ENCODE measurements around the gene FKRP. TPM values are rescaled to one million over a fixed set of nuclear protein-coding genes. Genes with fewer than 3 reads are reported as not detected.

The FKRP gene
- total RNA-seq, 1 experiment from 2014 or later = 19.4 TPM

DNA sequence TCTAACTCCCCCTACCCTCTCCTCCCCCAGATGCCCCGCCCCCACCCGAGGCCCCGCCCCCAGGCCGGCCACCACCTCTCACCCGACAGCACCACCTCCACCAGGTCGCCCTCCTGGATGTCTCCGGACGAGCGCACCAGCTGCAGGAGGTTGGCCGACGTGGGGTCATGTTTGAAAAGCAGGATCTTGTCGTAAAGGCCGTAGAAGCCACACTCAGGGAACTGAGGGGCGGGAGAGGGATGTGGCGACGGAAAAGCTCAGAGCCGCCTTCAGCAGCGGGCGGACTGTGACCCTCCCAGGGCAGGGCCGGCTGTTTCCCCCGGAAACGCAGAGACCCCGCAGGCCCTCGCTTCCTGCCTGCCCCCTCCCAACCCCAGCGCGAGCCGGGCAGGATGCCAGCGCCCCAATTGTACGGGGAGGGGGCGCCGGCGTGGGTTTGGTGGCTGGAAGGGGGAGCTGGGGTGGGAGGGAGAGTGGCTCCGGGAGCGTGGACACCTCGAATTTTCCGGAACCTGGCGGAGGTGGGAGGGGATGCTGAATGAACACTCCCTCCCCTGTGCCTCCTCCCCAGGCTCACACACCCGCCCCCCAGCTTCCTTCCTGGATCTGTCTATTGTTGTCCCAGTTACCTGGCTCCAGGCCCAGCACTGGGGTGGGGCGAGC lies 31.9 kb upstream of the FKRP start:
- Histone ChIP-seq H3K9ac (ENCODE audit: low read length) (peak overlapping the region; percentile 84), H3K36me3 (ENCODE audit: control insufficient read depth in 1 of 2, insufficient read depth in 2 of 2, low read length in 2 of 2) (peaks cover 5 to 14% of the 10 kb centered on the region in 2 experiments; a peak in 2 of 4 replicates), H3K79me2 (ENCODE audit: insufficient read depth, low read length) (peaks cover 31% of the 10 kb centered on the region), H4K20me1 (ENCODE audit: insufficient read depth) (no peaks in the 10 kb centered on the region), H3K4me3 (replicated peaks in 1 of 2; ENCODE audit: low read depth in 1 of 2, low read length in 2 of 2) (peak overlapping the region; percentile 82 to 90), H3K4me2 (ENCODE audit: low read length) (peak overlapping the region; percentile 92), H2AFZ (ENCODE audit: low read depth, low read length, poor library complexity, severe bottlenecking) (no peak overlapping the region), H3K27me3 (ENCODE audit: insufficient read depth, low read length) (no peaks in the 10 kb centered on the region), H3K4me1 (ENCODE audit: control insufficient read depth in 1 of 2, insufficient read depth in 2 of 2, low read length in 2 of 2) (peaks cover 10 to 36% of the 10 kb centered on the region in 2 experiments; a peak in 3 of 4 replicates), H3K9me2 (ENCODE audit: insufficient read depth) (no peaks in the 10 kb centered on the region), H3K9me3 (ENCODE audit: control insufficient read depth in 1 of 2, insufficient read depth in 1 of 2, low read depth in 1 of 2, low read length in 2 of 2) (no peaks in the 10 kb centered on the region), H3K27ac (ENCODE audit: low read depth, low read length) (peak overlapping the region; percentile 90)
- ChIA-PET RAD21 (ENCODE audit: low non-redundant PET in 1 of 2, low total read pairs in 2 of 2, uncharacterized antibody in 2 of 2, unreplicated experiment in 2 of 2) (no interaction called here), POLR2A (interaction anchor here (0.5 to 1.8 kb wide), 6 partner anchors 12 to 113 kb away, joined by 3 to 8 read pairs (median 4); partner anchors contain the start of gene CALM3), CTCF (interaction anchor here (0.7 to 1.9 kb wide), 6 partner anchors 10 to 99 kb away, joined by 3 to 17 read pairs (median 5); no protein-coding TSS in a partner anchor)
- TF ChIP-seq POLR2AphosphoS5 (IDR thresholded peaks at IDR 0.05; ENCODE audit: low read depth, low read length) (peak; percentile 47), SP1 (IDR thresholded peaks at IDR 0.05; ENCODE audit: low read depth) (peak; percentile 9; the same call in 1 of the 2 replicates), EZH2phosphoT487 (IDR thresholded peaks at IDR 0.05; ENCODE audit: borderline replicate concordance) (no peak), ZNF274 (IDR thresholded peaks at IDR 0.05; ENCODE audit: low read depth, low read length) (no peak), FOSL1 (IDR thresholded peaks at IDR 0.05; ENCODE audit: low read depth) (no peak), MAX (IDR thresholded peaks at IDR 0.05) (0 out of 2 replicates have a peak, but pooled peaks have one; percentile 38)
- ATAC-seq = peak; percentile 72
- no TSS peak for BruUV-seq (replicated peaks)
- DNase-seq (ENCODE audit: low read depth, low spot score) = peak; percentile 70
- intact Hi-C loops (cut with micrococcal nuclease) = no loop called here

- H3K27ac ChIP-seq (ENCODE audit: low read depth, low read length) = peak overlapping the region; percentile 90
- intact Hi-C loops (cut with micrococcal nuclease) = no loop called here
- TSS peak; percentile 88 for BruUV-seq (replicated peaks)
- TF ChIP-seq RAD21 (IDR thresholded peaks at IDR 0.05; ENCODE audit: low read depth) (no peak), CBX3 (IDR thresholded peaks at IDR 0.05; ENCODE audit: low read depth) (no peak), CEBPB (IDR thresholded peaks at IDR 0.05; ENCODE audit: low read depth) (no peak), POLR2AphosphoS5 (IDR thresholded peaks at IDR 0.05; ENCODE audit: low read depth, low read length) (no peak; the same call in 1 of the 2 replicates)
- TF ChIP-seq, protein P1, sequence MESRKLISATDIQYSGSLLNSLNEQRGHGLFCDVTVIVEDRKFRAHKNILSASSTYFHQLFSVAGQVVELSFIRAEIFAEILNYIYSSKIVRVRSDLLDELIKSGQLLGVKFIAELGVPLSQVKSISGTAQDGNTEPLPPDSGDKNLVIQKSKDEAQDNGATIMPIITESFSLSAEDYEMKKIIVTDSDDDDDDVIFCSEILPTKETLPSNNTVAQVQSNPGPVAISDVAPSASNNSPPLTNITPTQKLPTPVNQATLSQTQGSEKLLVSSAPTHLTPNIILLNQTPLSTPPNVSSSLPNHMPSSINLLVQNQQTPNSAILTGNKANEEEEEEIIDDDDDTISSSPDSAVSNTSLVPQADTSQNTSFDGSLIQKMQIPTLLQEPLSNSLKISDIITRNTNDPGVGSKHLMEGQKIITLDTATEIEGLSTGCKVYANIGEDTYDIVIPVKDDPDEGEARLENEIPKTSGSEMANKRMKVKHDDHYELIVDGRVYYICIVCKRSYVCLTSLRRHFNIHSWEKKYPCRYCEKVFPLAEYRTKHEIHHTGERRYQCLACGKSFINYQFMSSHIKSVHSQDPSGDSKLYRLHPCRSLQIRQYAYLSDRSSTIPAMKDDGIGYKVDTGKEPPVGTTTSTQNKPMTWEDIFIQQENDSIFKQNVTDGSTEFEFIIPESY (IDR thresholded peaks at IDR 0.05; ENCODE audit: extremely low read depth, insufficient replicate concordance, low read length) = no peak
- TF ChIP-seq, protein P2, sequence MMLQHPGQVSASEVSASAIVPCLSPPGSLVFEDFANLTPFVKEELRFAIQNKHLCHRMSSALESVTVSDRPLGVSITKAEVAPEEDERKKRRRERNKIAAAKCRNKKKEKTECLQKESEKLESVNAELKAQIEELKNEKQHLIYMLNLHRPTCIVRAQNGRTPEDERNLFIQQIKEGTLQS (IDR thresholded peaks at IDR 0.05) = no peak
Observed at GRCh38 chr19:46714444-46715106, 31.3 kb upstream of the FKRP start.

More at GRCh38 chr19:46714444-46715106, 31.3 kb upstream of the FKRP start:
- Histone ChIP-seq H3K4me3 (replicated peaks in 1 of 2; ENCODE audit: low read depth in 1 of 2, low read length in 2 of 2) (peak overlapping the region; percentile 82 to 90), H4K20me1 (ENCODE audit: insufficient read depth) (no peaks in the 10 kb centered on the region), H3K9me2 (ENCODE audit: insufficient read depth) (no peaks in the 10 kb centered on the region), H3K9ac (ENCODE audit: low read length) (peak overlapping the region; percentile 84), H3K4me1 (ENCODE audit: control insufficient read depth in 1 of 2, insufficient read depth in 2 of 2, low read length in 2 of 2) (peaks cover 10 to 36% of the 10 kb centered on the region in 2 experiments; a peak in 3 of 4 replicates), H3K9me3 (ENCODE audit: control insufficient read depth in 1 of 2, insufficient read depth in 1 of 2, low read depth in 1 of 2, low read length in 2 of 2) (no peaks in the 10 kb centered on the region), H3K27me3 (ENCODE audit: insufficient read depth, low read length) (no peaks in the 10 kb centered on the region), H3K36me3 (ENCODE audit: control insufficient read depth in 1 of 2, insufficient read depth in 2 of 2, low read length in 2 of 2) (peaks cover 4 to 11% of the 10 kb centered on the region in 2 experiments; a peak in 2 of 4 replicates), H3K79me2 (ENCODE audit: insufficient read depth, low read length) (peaks cover 31% of the 10 kb centered on the region), H2AFZ (ENCODE audit: low read depth, low read length, poor library complexity, severe bottlenecking) (no peak overlapping the region), H3K4me2 (ENCODE audit: low read length) (peak overlapping the region; percentile 92)
- DNase-seq (ENCODE audit: low read depth, low spot score) (no peak), ATAC-seq (peak; percentile 16)
- ChIA-PET RAD21 (ENCODE audit: low non-redundant PET in 1 of 2, low total read pairs in 2 of 2, uncharacterized antibody in 2 of 2, unreplicated experiment in 2 of 2) (no interaction called here), CTCF (interaction anchor here (0.7 to 1.9 kb wide), 7 partner anchors 11 to 100 kb away, joined by 3 to 17 read pairs (median 4); no protein-coding TSS in a partner anchor), POLR2A (interaction anchor here (0.5 to 1.8 kb wide), 6 partner anchors 12 to 114 kb away, joined by 3 to 8 read pairs (median 4); partner anchors contain the start of gene CALM3)
